ENCODE results near the gene HS6ST2.

HS6ST2 gene

DNA sequence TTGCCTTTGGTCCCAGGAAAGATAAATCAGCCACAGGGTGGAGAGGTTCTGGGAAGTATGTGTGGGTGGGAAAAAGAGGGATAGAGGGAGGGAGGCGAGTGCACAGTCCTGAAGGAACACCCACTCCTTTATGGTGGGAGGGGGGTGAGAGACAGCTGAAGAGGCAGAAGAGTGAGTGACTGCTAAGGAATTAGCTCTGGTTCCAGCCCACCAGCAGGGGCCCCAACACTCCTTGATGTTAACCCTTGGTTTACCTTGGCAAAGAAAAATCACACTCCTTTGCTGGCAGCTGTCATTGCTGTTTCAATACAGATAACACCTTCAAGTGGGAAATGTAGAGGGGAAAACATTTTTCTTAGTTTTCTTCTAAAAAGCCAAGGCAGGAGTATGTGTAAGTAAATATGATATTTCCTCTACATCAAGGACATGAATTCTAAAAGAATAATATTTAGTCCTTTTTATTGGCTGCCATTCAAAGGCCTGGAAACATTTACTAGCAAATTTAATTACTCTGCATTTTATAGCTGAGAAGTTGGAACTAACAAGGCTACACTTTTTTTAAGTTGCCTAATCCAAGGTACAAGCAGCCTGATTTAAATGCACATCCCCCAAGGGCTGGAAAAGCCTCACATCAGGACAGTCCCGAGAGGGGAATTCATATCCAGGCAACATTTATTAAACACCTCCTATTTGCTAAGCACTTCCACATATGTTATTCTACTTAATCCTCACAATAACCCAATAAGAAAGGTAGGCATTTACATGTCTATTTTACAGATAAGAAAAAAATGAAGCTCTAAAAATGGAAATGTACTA, 81.7 kb downstream of the HS6ST2 start (continued):
- no peak for TF ChIP-seq ZNF155 (tag by site-specific recombination; IDR thresholded peaks at IDR 0.05)
- TF ChIP-seq ZNF335 (tag by site-specific recombination; conservative IDR thresholded peaks at IDR 0.05) = no peak
- TF ChIP-seq TCF7L2 (IDR thresholded peaks at IDR 0.05; ENCODE audit: borderline replicate concordance, low read depth, low read length) = 0 out of 2 replicates have a peak, but pooled peaks have one; percentile 14
- TF ChIP-seq ZNF114 (tag by site-specific recombination; IDR thresholded peaks at IDR 0.05) = no peak
- no peak for TF ChIP-seq ZNF677 (tag by site-specific recombination; IDR thresholded peaks at IDR 0.05)
- no peak for TF ChIP-seq ZSCAN16 (tag by site-specific recombination; IDR thresholded peaks at IDR 0.05)
- no peak for TF ChIP-seq WT1 (tag by site-specific recombination; IDR thresholded peaks at IDR 0.05)
- TF ChIP-seq ZBTB1 (tag by site-specific recombination; IDR thresholded peaks at IDR 0.05) = no peak
- TF ChIP-seq BCL11A (tag by site-specific recombination; IDR thresholded peaks at IDR 0.05; ENCODE audit: low read depth) = no peak
- TF ChIP-seq GLI2 (tag by site-specific recombination; IDR thresholded peaks at IDR 0.05; ENCODE audit: borderline replicate concordance, low read depth) = no peak
- TF ChIP-seq ZNF837 (tag by site-specific recombination; IDR thresholded peaks at IDR 0.05) = no peak
- no peak for TF ChIP-seq ZNF510 (tag by site-specific recombination; IDR thresholded peaks at IDR 0.05; ENCODE audit: insufficient replicate concordance)
- TF ChIP-seq ZNF423 (tag by site-specific recombination; IDR thresholded peaks at IDR 0.05) = no peak
- no peak for TF ChIP-seq ZNF76 (tag by site-specific recombination; IDR thresholded peaks at IDR 0.05; ENCODE audit: borderline replicate concordance, low read depth)
- TF ChIP-seq, protein P1, sequence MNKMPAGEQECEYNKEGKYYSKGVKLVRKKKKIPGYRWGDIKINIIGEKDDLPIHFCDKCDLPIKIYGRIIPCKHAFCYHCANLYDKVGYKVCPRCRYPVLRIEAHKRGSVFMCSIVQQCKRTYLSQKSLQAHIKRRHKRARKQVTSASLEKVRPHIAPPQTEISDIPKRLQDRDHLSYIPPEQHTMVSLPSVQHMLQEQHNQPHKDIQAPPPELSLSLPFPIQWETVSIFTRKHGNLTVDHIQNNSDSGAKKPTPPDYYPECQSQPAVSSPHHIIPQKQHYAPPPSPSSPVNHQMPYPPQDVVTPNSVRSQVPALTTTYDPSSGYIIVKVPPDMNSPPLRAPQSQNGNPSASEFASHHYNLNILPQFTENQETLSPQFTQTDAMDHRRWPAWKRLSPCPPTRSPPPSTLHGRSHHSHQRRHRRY (tag by site-specific recombination; IDR thresholded peaks at IDR 0.05) = no peak
- TF ChIP-seq ZNF48 (tag by site-specific recombination; IDR thresholded peaks at IDR 0.05) = no peak
- TF ChIP-seq, protein P2, sequence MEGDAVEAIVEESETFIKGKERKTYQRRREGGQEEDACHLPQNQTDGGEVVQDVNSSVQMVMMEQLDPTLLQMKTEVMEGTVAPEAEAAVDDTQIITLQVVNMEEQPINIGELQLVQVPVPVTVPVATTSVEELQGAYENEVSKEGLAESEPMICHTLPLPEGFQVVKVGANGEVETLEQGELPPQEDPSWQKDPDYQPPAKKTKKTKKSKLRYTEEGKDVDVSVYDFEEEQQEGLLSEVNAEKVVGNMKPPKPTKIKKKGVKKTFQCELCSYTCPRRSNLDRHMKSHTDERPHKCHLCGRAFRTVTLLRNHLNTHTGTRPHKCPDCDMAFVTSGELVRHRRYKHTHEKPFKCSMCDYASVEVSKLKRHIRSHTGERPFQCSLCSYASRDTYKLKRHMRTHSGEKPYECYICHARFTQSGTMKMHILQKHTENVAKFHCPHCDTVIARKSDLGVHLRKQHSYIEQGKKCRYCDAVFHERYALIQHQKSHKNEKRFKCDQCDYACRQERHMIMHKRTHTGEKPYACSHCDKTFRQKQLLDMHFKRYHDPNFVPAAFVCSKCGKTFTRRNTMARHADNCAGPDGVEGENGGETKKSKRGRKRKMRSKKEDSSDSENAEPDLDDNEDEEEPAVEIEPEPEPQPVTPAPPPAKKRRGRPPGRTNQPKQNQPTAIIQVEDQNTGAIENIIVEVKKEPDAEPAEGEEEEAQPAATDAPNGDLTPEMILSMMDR (tag by site-specific recombination; IDR thresholded peaks at IDR 0.05) = 0 out of 2 replicates have a peak, but pooled peaks have one; percentile 18
- TF ChIP-seq ZNF223 (tag by site-specific recombination; IDR thresholded peaks at IDR 0.05) = no peak
- no peak for TF ChIP-seq ZBTB7A (tag by site-specific recombination; IDR thresholded peaks at IDR 0.05; ENCODE audit: low read depth)

DNA sequence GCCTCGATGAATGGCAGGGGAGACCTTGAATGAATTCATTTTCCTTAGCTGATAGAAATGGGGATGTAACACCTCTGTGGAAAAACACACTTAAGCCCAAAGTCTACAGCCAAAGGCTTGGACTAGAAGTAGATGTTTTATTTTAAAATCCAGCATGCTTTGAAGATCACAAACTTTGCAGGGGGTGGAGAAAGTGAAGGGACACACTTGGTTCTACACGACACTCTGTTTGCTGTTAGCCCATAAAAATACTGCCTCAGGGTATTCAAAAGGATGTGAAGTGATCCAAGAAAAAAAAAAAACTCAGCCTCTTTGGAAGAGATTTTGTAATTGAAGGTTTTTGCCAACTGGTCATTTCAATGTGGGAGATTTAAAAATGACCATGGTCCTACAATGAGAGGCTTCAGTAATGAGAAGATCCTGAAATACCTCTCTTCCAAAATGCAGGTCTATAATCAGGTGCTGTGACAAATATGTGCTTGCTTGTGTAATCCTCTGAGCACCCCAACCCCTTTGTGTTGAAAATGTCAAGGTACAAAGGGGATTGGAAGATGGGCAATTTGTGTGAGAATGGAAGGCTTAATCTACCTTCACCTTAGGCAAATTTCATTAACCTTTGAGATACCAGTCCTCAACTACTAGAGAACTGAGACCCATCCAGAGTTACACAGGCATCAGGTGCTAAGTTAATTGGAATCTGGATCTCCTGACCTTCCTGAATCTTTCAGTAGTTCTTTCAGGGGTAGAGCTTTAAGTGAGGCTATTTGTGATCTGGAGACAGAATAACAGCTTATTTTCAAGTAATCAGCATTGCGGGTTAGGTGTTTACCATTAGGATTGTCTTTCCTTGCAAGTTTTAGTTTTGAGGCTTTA, 82.5 kb downstream of the HS6ST2 start:
- TF ChIP-seq OSR2 (tag by site-specific recombination; IDR thresholded peaks at IDR 0.05) = 0 out of 2 replicates have a peak, but pooled peaks have one; percentile 8
- peak; percentile 10; the same call in 1 of the 2 replicates for TF ChIP-seq ZNF341 (tag by site-specific recombination; IDR thresholded peaks at IDR 0.05; ENCODE audit: low read depth)
- 0 out of 2 replicates have a peak, but pooled peaks have one; percentile 27 for TF ChIP-seq ZNF10 (tag by site-specific recombination; IDR thresholded peaks at IDR 0.05)
- TF ChIP-seq, protein P3, sequence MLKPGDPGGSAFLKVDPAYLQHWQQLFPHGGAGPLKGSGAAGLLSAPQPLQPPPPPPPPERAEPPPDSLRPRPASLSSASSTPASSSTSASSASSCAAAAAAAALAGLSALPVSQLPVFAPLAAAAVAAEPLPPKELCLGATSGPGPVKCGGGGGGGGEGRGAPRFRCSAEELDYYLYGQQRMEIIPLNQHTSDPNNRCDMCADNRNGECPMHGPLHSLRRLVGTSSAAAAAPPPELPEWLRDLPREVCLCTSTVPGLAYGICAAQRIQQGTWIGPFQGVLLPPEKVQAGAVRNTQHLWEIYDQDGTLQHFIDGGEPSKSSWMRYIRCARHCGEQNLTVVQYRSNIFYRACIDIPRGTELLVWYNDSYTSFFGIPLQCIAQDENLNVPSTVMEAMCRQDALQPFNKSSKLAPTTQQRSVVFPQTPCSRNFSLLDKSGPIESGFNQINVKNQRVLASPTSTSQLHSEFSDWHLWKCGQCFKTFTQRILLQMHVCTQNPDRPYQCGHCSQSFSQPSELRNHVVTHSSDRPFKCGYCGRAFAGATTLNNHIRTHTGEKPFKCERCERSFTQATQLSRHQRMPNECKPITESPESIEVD (tag by site-specific recombination; IDR thresholded peaks at IDR 0.05) = peak; percentile 37
- TF ChIP-seq, protein P4, sequence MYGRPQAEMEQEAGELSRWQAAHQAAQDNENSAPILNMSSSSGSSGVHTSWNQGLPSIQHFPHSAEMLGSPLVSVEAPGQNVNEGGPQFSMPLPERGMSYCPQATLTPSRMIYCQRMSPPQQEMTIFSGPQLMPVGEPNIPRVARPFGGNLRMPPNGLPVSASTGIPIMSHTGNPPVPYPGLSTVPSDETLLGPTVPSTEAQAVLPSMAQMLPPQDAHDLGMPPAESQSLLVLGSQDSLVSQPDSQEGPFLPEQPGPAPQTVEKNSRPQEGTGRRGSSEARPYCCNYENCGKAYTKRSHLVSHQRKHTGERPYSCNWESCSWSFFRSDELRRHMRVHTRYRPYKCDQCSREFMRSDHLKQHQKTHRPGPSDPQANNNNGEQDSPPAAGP (tag by site-specific recombination; IDR thresholded peaks at IDR 0.05) = no peak
- peak; percentile 88 for TF ChIP-seq GLIS1 (tag by site-specific recombination; IDR thresholded peaks at IDR 0.05)
- no peak for TF ChIP-seq KLF7 (tag by site-specific recombination; IDR thresholded peaks at IDR 0.05; ENCODE audit: borderline replicate concordance)
- 0 out of 2 replicates have a peak, but pooled peaks have one; percentile 46 for TF ChIP-seq FEZF1 (tag by site-specific recombination; IDR thresholded peaks at IDR 0.05)
- 0 out of 2 replicates have a peak, but pooled peaks have one; percentile 26 for TF ChIP-seq TCF7L2 (IDR thresholded peaks at IDR 0.05; ENCODE audit: borderline replicate concordance, low read depth, low read length)
- Histone ChIP-seq H3K27ac (ENCODE audit: extremely low read depth, low read depth, low read length) (peak overlapping the region; percentile 8; the same call in 1 of the 2 replicates), H3K9me3 (ENCODE audit: control insufficient read depth, insufficient read depth, low read depth, low read length) (no peaks in the 10 kb centered on the region), H3K4me1 (ENCODE audit: control insufficient read depth, insufficient read depth, low read length) (peaks cover 26% of the 10 kb centered on the region), H3K36me3 (ENCODE audit: control insufficient read depth in 2 of 2, insufficient read depth in 1 of 2, low read length in 2 of 2) (no peaks in the 10 kb centered on the region), H3K4me3 (ENCODE audit: low read depth, low read length) (no peak overlapping the region)
- CTCF ChIA-PET = interaction anchor here (1.3 to 1.5 kb wide), 2 partner anchors 65 to 73 kb away, joined by 3 to 5 read pairs; no protein-coding TSS in a partner anchor
- POLR2A ChIA-PET = no interaction called here
